ENCODE results near the gene BACH2.

The BACH2 gene

GRCh38 chr6:90090866-90091265 is 205.8 kb downstream of the BACH2 start:
- H3K9ac ChIP-seq (ENCODE audit: low read depth, low read length): no peak overlapping the region
- no peak overlapping the region for H3K27ac ChIP-seq (ENCODE audit: low read length)
- no peaks in the 10 kb centered on the region; the same call in 1 of the 2 replicates for H3K4me1 ChIP-seq (ENCODE audit: insufficient read depth, low read length)
- no peaks in the 10 kb centered on the region for H3K27me3 ChIP-seq (ENCODE audit: insufficient read depth, low read length)
- no peak overlapping the region for H3K4me3 ChIP-seq (ENCODE audit: low read length)
- no peaks in the 10 kb centered on the region for H3K9me3 ChIP-seq (ENCODE audit: insufficient read depth, low read depth, low read length)
- H3K36me3 ChIP-seq (ENCODE audit: insufficient read depth, low read depth, low read length): no peaks in the 10 kb centered on the region

- Histone ChIP-seq H3K27me3 (ENCODE audit: insufficient read depth, low read length) (no peaks in the 10 kb centered on the region), H3K27ac (ENCODE audit: low read length) (no peak overlapping the region), H3K4me1 (ENCODE audit: insufficient read depth, low read length) (no peaks in the 10 kb centered on the region; the same call in 1 of the 2 replicates), H3K36me3 (ENCODE audit: insufficient read depth, low read depth, low read length) (no peaks in the 10 kb centered on the region), H3K4me3 (ENCODE audit: low read length) (no peak overlapping the region), H3K9me3 (ENCODE audit: insufficient read depth, low read depth, low read length) (no peaks in the 10 kb centered on the region), H3K9ac (ENCODE audit: low read depth, low read length) (no peak overlapping the region)
Measured at GRCh38 chr6:90088009-90088408, 208.6 kb downstream of the BACH2 start.

DNA sequence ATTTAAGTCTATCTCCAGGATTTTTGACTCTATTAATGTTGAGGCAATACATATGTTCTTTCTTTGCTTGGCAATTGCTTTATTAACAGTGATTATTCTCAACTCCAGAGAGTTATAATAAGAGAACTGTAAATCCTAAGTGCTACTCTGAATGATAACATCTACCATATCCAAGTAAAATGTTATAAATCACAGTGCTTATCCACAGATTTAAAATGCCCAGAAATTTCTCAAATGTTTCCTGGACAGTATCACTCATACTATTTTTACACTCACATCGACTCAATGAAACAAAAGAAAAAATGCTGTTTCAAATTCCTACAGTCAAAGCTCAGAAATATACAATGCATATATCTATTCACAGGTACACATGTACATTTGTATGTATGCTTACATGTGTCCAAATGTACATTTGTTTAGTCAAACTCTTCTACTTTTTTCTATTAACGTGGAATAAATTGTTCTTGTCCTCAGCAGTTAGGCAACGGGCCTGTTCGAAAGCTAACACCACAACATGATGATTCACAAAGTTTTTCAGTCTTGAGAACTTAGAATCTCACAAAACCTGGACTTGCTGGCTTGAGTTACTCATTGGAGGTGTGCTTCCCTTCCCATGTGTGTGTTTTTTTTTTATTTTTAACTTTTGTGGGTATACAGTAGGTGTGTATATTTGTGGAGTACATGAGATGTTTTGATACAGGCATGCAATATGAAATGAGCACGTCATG is 209.4 kb downstream of the BACH2 start:
- H3K27me3 ChIP-seq (ENCODE audit: insufficient read depth, low read length): no peaks in the 10 kb centered on the region
- no peak overlapping the region for H3K9ac ChIP-seq (ENCODE audit: low read depth, low read length)
- H3K9me3 ChIP-seq (ENCODE audit: insufficient read depth, low read depth, low read length): no peaks in the 10 kb centered on the region
- no peaks in the 10 kb centered on the region; the same call in 1 of the 2 replicates for H3K4me1 ChIP-seq (ENCODE audit: insufficient read depth, low read length)
- no peak overlapping the region for H3K4me3 ChIP-seq (ENCODE audit: low read length)
- no peaks in the 10 kb centered on the region for H3K36me3 ChIP-seq (ENCODE audit: insufficient read depth, low read depth, low read length)
- no peak overlapping the region for H3K27ac ChIP-seq (ENCODE audit: low read length)

- no peaks in the 10 kb centered on the region for H3K36me3 ChIP-seq (ENCODE audit: insufficient read depth, low read depth, low read length)
- no peaks in the 10 kb centered on the region for H3K27me3 ChIP-seq (ENCODE audit: insufficient read depth, low read length)
- H3K9me3 ChIP-seq (ENCODE audit: insufficient read depth, low read depth, low read length): no peaks in the 10 kb centered on the region
- no peak overlapping the region for H3K9ac ChIP-seq (ENCODE audit: low read depth, low read length)
- no peaks in the 10 kb centered on the region; the same call in 1 of the 2 replicates for H3K4me1 ChIP-seq (ENCODE audit: insufficient read depth, low read length)
- H3K27ac ChIP-seq (ENCODE audit: low read length): no peak overlapping the region
- no peak overlapping the region for H3K4me3 ChIP-seq (ENCODE audit: low read length)
Measured at GRCh38 chr6:90086517-90086916, 210.1 kb downstream of the BACH2 start.

GRCh38 chr6:90083891-90084290 is 212.8 kb downstream of the BACH2 start:
- no peak overlapping the region for H3K9ac ChIP-seq (ENCODE audit: low read depth, low read length)
- H3K27me3 ChIP-seq (ENCODE audit: insufficient read depth, low read length): no peaks in the 10 kb centered on the region
- H3K9me3 ChIP-seq (ENCODE audit: insufficient read depth, low read depth, low read length): no peaks in the 10 kb centered on the region
- no peaks in the 10 kb centered on the region; the same call in 1 of the 2 replicates for H3K4me1 ChIP-seq (ENCODE audit: insufficient read depth, low read length)
- H3K36me3 ChIP-seq (ENCODE audit: insufficient read depth, low read depth, low read length): no peaks in the 10 kb centered on the region
- H3K4me3 ChIP-seq (ENCODE audit: low read length): no peak overlapping the region
- no peak overlapping the region for H3K27ac ChIP-seq (ENCODE audit: low read length)

DNA sequence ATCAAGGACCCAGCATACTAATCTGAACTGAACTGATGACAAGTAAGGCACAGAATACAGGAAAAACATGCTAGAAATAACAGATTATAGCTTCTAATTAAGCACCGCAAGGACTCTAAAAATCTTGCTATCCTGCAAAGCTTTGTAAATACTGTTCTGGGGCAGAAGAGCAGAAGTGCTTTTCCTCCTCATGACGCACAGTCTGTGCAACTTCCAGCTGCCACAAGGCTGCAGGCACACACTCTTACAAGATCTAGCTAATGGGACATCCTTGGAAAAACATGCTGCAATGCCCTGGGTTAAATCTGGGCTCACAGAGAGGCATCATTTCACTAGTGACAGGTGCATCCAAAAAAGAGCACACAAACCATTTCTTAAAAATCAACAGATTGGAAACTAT is 213.8 kb downstream of the BACH2 start:
- Histone ChIP-seq H3K27ac (ENCODE audit: low read length) (no peak overlapping the region), H3K36me3 (ENCODE audit: insufficient read depth, low read depth, low read length) (no peaks in the 10 kb centered on the region), H3K27me3 (ENCODE audit: insufficient read depth, low read length) (no peaks in the 10 kb centered on the region), H3K4me1 (ENCODE audit: insufficient read depth, low read length) (0 out of 2 replicates have a peak, but pooled peaks cover 2% of the 10 kb centered on the region), H3K4me3 (ENCODE audit: low read length) (no peak overlapping the region), H3K9me3 (ENCODE audit: insufficient read depth, low read depth, low read length) (no peaks in the 10 kb centered on the region), H3K9ac (ENCODE audit: low read depth, low read length) (no peak overlapping the region)

- H3K9ac ChIP-seq (ENCODE audit: low read depth, low read length): no peak overlapping the region
- H3K4me3 ChIP-seq (ENCODE audit: low read length): no peak overlapping the region
- no peaks in the 10 kb centered on the region for H3K27me3 ChIP-seq (ENCODE audit: insufficient read depth, low read length)
- H3K9me3 ChIP-seq (ENCODE audit: insufficient read depth, low read depth, low read length): no peaks in the 10 kb centered on the region
- H3K36me3 ChIP-seq (ENCODE audit: insufficient read depth, low read depth, low read length): no peaks in the 10 kb centered on the region
- H3K4me1 ChIP-seq (ENCODE audit: insufficient read depth, low read length): 0 out of 2 replicates have a peak, but pooled peaks cover 2% of the 10 kb centered on the region
- no peak overlapping the region for H3K27ac ChIP-seq (ENCODE audit: low read length)
Measured at GRCh38 chr6:90080876-90081481, 215.7 kb downstream of the BACH2 start.

DNA sequence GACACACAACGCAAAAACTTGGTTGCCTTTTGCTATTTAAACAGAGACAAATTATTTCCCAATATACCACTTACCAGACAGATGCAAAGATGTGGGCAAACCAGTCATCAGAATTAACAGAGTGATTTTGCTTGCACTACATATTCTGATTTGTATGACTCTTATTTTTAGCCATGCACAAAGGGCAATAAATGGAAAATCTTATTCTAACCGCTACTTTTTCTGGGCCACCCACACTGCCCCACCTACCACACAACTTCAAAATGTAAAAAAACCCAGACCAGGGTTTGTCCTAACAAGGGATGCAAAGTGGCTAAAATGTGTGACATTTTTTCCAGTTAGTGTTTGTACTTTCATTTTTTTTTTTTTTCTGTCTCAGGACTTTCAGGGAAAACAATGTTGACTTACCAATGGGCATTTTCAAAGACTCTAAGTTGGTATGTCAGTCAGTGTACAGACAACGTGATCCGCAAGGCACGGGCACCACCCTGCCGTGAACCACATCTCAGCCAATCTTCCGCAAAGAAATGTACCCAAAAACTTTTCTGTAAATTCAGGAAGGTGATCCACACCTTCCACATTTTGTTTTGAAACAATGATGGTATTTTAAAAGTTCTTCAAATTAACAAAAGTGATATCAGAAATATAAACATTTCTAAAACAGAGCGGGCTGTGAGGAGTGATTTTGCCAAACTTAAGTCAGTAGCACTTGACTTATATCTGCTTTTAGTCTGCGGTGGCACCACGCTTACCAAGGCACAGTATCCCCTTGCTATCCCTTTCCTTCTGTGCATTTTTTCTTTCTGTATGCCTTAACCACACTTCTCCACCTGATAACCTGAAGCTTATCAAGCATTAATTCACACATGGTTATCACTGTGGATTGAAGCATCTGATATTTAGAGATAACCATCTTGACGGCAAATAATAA is 216.8 kb downstream of the BACH2 start:
- Histone ChIP-seq H3K9ac (ENCODE audit: low read depth, low read length) (no peak overlapping the region), H3K9me3 (ENCODE audit: insufficient read depth, low read depth, low read length) (no peaks in the 10 kb centered on the region), H3K4me3 (ENCODE audit: low read length) (no peak overlapping the region), H3K27ac (ENCODE audit: low read length) (no peak overlapping the region), H3K36me3 (ENCODE audit: insufficient read depth, low read depth, low read length) (no peaks in the 10 kb centered on the region), H3K27me3 (ENCODE audit: insufficient read depth, low read length) (no peaks in the 10 kb centered on the region), H3K4me1 (ENCODE audit: insufficient read depth, low read length) (0 out of 2 replicates have a peak, but pooled peaks cover 2% of the 10 kb centered on the region)

DNA sequence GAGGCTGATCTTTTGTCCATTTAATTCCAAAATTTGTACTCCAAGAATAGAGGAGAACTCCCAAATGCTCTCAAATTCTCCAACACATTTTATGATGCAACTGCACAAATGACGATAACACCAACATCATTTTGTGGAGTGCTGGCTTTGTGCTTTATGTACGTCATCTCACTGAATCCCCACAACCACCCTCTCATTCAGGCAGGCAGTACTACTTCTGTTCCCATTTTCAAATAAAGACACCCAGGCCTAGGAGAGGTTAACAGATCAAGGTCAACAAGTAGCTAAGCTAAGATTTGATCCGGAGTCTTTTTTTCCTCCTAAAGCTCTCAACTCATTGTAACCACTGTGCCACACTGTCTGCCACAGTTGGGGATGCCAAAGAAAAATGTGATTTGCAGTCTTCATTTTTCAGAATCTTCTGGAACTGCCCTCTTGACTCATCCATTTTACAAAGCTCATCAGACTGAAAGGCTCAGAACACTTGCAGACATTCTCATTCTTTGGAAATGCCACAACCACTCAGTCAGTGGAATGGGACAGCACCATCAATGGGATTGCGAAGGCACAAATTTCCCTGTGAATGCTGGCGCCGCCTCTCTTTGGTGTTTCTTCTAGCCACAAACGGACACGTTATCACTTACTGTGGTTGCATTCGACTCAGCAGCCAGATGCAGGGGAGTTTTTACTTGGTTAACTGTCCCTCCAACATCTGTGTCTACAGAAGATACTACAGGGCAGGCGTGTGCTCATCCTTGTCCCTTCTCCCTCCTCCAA is 217.9 kb downstream of the BACH2 start:
- Histone ChIP-seq H3K4me1 (ENCODE audit: insufficient read depth, low read length) (peaks cover 5% of the 10 kb centered on the region; the same call in 1 of the 2 replicates), H3K27ac (ENCODE audit: low read length) (no peak overlapping the region)

GRCh38 chr6:90076511-90077415 is 219.9 kb downstream of the BACH2 start:
- Histone ChIP-seq H3K27ac (ENCODE audit: low read length) (no peak overlapping the region), H3K4me3 (ENCODE audit: low read length) (no peak overlapping the region), H3K27me3 (ENCODE audit: insufficient read depth, low read length) (no peaks in the 10 kb centered on the region)

More for the DNA sequence above, 217.9 kb downstream of the BACH2 start:
- H3K4me3 ChIP-seq (ENCODE audit: low read length): no peak overlapping the region
- no peaks in the 10 kb centered on the region for H3K36me3 ChIP-seq (ENCODE audit: insufficient read depth, low read depth, low read length)
- no peak overlapping the region for H3K9ac ChIP-seq (ENCODE audit: low read depth, low read length)
- no peaks in the 10 kb centered on the region for H3K9me3 ChIP-seq (ENCODE audit: insufficient read depth, low read depth, low read length)
- no peaks in the 10 kb centered on the region for H3K27me3 ChIP-seq (ENCODE audit: insufficient read depth, low read length)

More at GRCh38 chr6:90076511-90077415, 219.9 kb downstream of the BACH2 start:
- no peak overlapping the region for H3K9ac ChIP-seq (ENCODE audit: low read depth, low read length)
- H3K9me3 ChIP-seq (ENCODE audit: insufficient read depth, low read depth, low read length): no peaks in the 10 kb centered on the region
- H3K4me1 ChIP-seq (ENCODE audit: insufficient read depth, low read length): peaks cover 5% of the 10 kb centered on the region; the same call in 1 of the 2 replicates
- no peaks in the 10 kb centered on the region for H3K36me3 ChIP-seq (ENCODE audit: insufficient read depth, low read depth, low read length)

Measured in iPS-20b (cell line).